Neutrophil (primary cell): Measurements from ENCODE around the gene LSM10.

Experiments used
- H3K27ac ChIP-seq: fragments of 200-600 bp; sonication (generic); 2 replicates; pipeline ENCODE4 v1.5.1; 2016; ENCODE audit warnings: mild to moderate bottlenecking, moderate library complexity
- H3K27me3 ChIP-seq: fragments of 200-600 bp; sonication (generic); 2 replicates; pipeline ENCODE4 v1.6.0; 2016; ENCODE audit warnings: mild to moderate bottlenecking
- H3K36me3 ChIP-seq: fragments of 200-600 bp; sonication (generic); 2 replicates; pipeline ENCODE4 v1.5.1; 2017
- H3K4me1 ChIP-seq, 2 experiments: fragments of 200-600 bp in 1 of 2; sonication (generic) in 1 of 2; 1 replicate in 1 of 2; 2 replicates in 1 of 2; pipeline versions ENCODE4 v1.5.1 to v1.6.1; 2013 to 2016; ENCODE audit warnings: low read depth in 1 of 2, low read length in 1 of 2, mild to moderate bottlenecking in 1 of 2, moderate library complexity in 1 of 2; ENCODE audit not compliant: control insufficient read depth in 1 of 2, insufficient read depth in 1 of 2
- H3K4me3 ChIP-seq, 2 experiments: fragments of 200-600 bp in 1 of 2; sonication (generic) in 1 of 2; 1 replicate in 1 of 2; 2 replicates in 1 of 2; pipeline ENCODE4 v1.5.1; 2013 to 2016; ENCODE audit warnings: low read depth in 1 of 2, low read length in 1 of 2, mild to moderate bottlenecking in 1 of 2, moderate library complexity in 1 of 2
- H3K9me3 ChIP-seq: fragments of 200-600 bp; sonication (generic); 2 replicates; pipeline ENCODE4 v1.5.1; 2016
- TF ChIP-seq, protein P1 (sequence below): fragments of 200-600 bp; sonication (generic); IDR thresholded peaks from 2 replicates; pipeline ENCODE4 v1.5.1; 2016; ENCODE audit warnings: antibody characterized with exemption

The LSM10 gene

DNA sequence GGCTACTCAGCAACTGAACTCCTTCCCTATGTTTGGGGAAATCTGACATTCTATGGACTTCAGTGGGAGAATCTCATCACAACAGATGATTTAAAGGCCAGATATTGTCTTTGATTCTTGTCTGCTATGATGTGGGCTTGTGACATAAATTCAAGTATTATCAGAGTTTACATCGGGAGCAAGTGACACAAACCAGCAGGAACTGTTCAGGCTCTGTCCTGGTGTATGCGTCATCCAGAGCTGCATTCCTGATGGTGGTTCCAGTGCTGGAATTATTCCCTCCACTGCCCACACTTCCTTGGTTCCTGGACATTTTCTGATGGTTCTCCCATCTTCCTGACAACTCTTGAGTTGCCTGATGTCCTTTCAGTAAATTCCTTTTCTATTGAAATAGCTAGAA is 10.8 kb upstream of the LSM10 start:
- H3K27me3 ChIP-seq: no peaks in the 10 kb centered on the region
- H3K4me3 ChIP-seq: no peak overlapping the region
- TF ChIP-seq, protein P1, sequence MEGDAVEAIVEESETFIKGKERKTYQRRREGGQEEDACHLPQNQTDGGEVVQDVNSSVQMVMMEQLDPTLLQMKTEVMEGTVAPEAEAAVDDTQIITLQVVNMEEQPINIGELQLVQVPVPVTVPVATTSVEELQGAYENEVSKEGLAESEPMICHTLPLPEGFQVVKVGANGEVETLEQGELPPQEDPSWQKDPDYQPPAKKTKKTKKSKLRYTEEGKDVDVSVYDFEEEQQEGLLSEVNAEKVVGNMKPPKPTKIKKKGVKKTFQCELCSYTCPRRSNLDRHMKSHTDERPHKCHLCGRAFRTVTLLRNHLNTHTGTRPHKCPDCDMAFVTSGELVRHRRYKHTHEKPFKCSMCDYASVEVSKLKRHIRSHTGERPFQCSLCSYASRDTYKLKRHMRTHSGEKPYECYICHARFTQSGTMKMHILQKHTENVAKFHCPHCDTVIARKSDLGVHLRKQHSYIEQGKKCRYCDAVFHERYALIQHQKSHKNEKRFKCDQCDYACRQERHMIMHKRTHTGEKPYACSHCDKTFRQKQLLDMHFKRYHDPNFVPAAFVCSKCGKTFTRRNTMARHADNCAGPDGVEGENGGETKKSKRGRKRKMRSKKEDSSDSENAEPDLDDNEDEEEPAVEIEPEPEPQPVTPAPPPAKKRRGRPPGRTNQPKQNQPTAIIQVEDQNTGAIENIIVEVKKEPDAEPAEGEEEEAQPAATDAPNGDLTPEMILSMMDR: no peak
- no peaks in the 10 kb centered on the region for H3K36me3 ChIP-seq
- peaks cover 0 to 4% of the 10 kb centered on the region in 2 experiments for H3K4me1 ChIP-seq
- H3K27ac ChIP-seq: no peak overlapping the region
- no peaks in the 10 kb centered on the region for H3K9me3 ChIP-seq

DNA sequence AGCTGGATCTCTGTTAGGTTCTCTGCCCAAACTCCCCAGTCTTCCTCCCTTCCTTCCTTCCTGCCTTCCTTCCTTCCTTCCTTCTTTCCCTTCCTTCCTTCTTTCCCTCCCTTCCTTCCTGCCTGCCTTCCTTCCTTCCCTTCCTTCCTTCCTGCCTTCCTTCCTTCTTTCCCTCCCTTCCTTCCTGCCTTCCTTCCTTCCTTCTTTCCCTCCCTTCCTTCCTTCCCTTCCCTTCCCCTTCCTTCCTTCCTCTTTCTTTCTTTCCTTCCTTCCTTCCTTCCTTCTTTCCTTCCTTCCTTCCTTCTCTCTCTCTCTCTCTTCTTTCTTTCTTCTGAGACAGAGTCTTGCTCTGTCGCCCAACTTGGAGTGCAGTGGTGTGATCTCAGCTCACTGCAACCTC is 8.7 kb upstream of the LSM10 start:
- no peaks in the 10 kb centered on the region for H3K27me3 ChIP-seq
- H3K36me3 ChIP-seq: no peaks in the 10 kb centered on the region
- peaks cover 4 to 7% of the 10 kb centered on the region in 2 experiments for H3K4me1 ChIP-seq
- no peak overlapping the region for H3K4me3 ChIP-seq
- no peaks in the 10 kb centered on the region for H3K9me3 ChIP-seq
- TF ChIP-seq, protein P1: no peak
- H3K27ac ChIP-seq: peak overlapping the region; percentile 71

DNA sequence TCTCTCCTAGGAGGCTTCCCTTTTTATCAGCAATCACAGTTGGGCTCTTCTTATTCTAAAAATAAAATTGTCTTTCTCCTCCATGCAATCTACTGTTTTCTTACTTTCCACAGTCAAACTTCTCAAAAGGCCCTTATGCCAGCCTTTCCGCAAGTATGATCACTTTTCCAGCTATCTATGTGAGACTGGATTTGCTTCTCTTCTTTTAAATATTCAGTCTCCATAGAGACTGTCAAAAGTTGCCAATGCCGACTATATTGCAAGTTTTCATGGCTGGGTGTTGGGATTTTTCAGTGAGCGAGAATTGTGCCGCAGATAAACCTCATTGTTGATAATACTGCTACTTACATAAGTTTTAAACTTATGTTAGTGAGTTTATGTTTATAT is 4.8 kb upstream of the LSM10 start:
- H3K36me3 ChIP-seq: no peaks in the 10 kb centered on the region
- TF ChIP-seq, protein P1: no peak
- no peaks in the 10 kb centered on the region for H3K9me3 ChIP-seq
- H3K27me3 ChIP-seq: no peaks in the 10 kb centered on the region
- H3K27ac ChIP-seq: peak overlapping the region; percentile 86
- H3K4me1 ChIP-seq: peaks cover 22 to 26% of the 10 kb centered on the region in 2 experiments
- no peak overlapping the region for H3K4me3 ChIP-seq

DNA sequence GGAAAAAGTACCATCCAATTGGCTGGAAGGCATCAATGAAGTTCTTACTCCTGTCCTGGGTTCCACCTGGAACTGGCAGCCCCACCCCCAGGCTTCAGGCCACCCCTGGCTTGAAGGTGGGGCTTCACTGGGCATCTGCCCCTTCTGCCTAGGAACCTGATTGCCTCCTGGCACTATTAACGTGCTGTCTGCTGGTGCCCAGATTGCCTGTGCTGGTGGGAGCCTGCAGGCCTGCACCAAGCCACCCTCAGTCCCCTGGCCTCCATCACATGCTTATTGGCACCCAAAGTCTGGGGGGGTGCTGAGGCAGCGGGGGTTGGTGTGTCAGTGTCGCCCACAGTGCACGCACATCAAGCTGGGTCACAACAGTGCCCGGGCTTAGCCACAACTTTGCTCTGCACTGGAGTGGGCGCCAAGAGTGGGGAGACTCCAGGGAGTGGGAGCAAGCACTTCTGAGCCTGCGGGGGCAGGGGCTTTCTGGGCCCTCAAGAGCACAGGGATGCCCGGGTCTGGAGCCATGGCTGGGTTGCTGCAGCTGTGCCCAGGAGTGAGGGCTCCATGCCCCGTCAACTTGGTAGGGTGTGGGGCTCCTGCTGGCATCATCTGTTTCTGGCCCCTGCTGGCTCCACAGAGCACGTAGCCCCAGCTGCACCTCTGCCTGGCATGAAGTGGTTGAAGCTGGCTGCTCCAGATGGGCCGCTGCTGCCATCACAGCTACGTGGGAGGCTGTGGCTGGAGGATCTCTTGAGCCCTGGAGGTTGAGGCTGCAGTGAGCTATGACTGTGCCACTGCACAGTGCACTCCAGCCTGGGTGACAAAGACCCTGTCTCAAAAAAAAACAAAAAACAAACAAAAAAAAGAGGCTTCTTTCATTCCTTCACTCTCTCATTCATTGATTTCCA is 4.1 kb upstream of the LSM10 start:
- TF ChIP-seq, protein P1: no peak
- H3K9me3 ChIP-seq: no peaks in the 10 kb centered on the region
- peak overlapping the region; percentile 86 for H3K27ac ChIP-seq
- H3K36me3 ChIP-seq: no peaks in the 10 kb centered on the region
- no peaks in the 10 kb centered on the region for H3K27me3 ChIP-seq
- H3K4me3 ChIP-seq: no peak overlapping the region
- H3K4me1 ChIP-seq: peaks cover 28 to 32% of the 10 kb centered on the region in 2 experiments

DNA sequence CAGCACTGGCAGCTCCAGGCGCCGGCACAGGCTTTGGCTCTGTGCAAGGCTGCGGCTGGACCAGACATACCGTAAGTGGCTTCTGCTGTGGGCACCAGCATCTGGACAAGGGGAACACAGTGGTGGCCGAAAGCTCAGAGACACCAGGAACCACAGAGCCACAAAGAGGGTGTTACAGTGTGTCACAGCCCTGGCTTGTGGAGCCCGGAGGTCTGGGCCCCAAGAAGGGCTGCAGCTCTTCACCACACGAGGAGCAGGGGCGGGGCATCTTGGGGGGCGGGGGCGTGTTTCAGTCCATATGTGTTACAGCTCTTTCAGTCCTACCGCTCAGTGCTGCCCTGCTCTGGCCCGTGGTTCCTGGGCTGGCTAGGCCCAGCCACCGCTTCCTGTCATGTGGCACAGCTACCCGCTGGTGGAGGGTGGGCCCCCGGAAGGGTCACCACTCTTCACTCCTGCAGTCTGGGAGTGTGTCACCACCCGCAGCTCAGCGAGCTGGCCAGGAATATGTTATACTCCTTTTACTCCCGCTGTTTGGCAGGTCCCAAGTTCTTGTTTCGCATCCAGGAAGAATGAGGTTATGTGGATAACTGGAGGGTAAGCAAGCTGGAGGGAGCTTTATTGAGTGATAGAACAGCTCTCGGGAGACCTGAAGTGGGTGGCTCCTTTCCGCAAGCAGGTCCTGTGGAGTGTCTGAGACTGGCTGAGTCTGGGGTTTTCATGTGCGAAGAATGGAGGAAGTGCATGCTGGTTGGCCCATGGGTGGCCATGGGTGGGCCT is 3.3 kb upstream of the LSM10 start:
- TF ChIP-seq, protein P1: no peak
- Histone ChIP-seq H3K27me3 (no peaks in the 10 kb centered on the region), H3K4me1 (peaks cover 37 to 41% of the 10 kb centered on the region in 2 experiments), H3K36me3 (no peaks in the 10 kb centered on the region), H3K27ac (peak overlapping the region; percentile 86), H3K4me3 (peak overlapping the region; percentile 1 to 16), H3K9me3 (no peaks in the 10 kb centered on the region)
